ENCODE data around the gene PRR23E.

- TF ChIP-seq CTCF (conservative IDR thresholded peaks at IDR 0.05; ENCODE audit: low read length) (no peak), EZH2phosphoT487 (IDR thresholded peaks at IDR 0.05; ENCODE audit: borderline replicate concordance, low read depth, low read length) (no peak)
These were observed 24.7 kb upstream of the PRR23E start for GRCh38 chr3:127168271-127168670.
